H1 (cell line): ENCODE data around the gene ACTN4. TPM values are rescaled to one million over a fixed set of nuclear protein-coding genes. Genes with fewer than 3 reads are reported as not detected.

ENCODE experiments used
- CTCF ChIA-PET: fragments of 300-600 bp; sonication (Branson Sonifier 250); formaldehyde crosslinking; loops from one replicate; lab custom pipeline; 2021; ENCODE audit not compliant: partially characterized antibody; lab: Charles Lee
- POLR2A ChIA-PET: fragments of 300-600 bp; sonication (Branson Sonifier 250); formaldehyde crosslinking; loops from one replicate; lab custom pipeline; 2021; ENCODE audit warnings: inconsistent platforms; ENCODE audit not compliant: partially characterized antibody; lab: Charles Lee
- DNase-seq, 2 experiments: peaks; one replicate each; pipeline versions ENCODE4 v3.0.0 to v3.0.0-alpha.2; 2010 to 2022; ENCODE audit warnings: low spot score in 2 of 2, low read depth in 1 of 2, mixed read lengths in 1 of 2
- FAIRE-seq: peaks from 2 replicates; lab custom pipeline; 2011; peaks lifted over from hg19 to GRCh38; lab: Jason Lieb, UNC
- H2AFZ ChIP-seq: 2 replicates; pipeline ENCODE4 v1.8.1; 2012; ENCODE audit warnings: low read length, inconsistent platforms
- H2AK5ac ChIP-seq: 2 replicates; pipeline ENCODE4 v1.6.1; 2013; ENCODE audit warnings: low read depth, low read length
- H2BK120ac ChIP-seq: replicated peaks from 2 replicates; pipeline ENCODE3; 2013; ENCODE audit warnings: low read depth, low read length, inconsistent platforms
- H2BK12ac ChIP-seq: 2 replicates; pipeline ENCODE4 v1.6.1; 2013; ENCODE audit warnings: low read depth, low read length
- H2BK15ac ChIP-seq: 2 replicates; pipeline ENCODE4 v1.6.1; 2013; ENCODE audit warnings: low read length
- H2BK20ac ChIP-seq: 2 replicates; pipeline ENCODE4 v1.6.1; 2013; ENCODE audit warnings: low read length
- H2BK5ac ChIP-seq: 2 replicates; pipeline ENCODE4 v1.6.1; 2013; ENCODE audit warnings: low read depth, low read length
- H3K14ac ChIP-seq: 2 replicates; pipeline ENCODE4 v1.6.1; 2013; ENCODE audit warnings: inconsistent platforms; ENCODE audit not compliant: insufficient read length
- H3K18ac ChIP-seq: 2 replicates; pipeline ENCODE4 v1.6.1; 2013; ENCODE audit warnings: low read length; ENCODE audit errors: extremely low read depth
- H3K23ac ChIP-seq: 2 replicates; pipeline ENCODE4 v1.6.1; 2013; ENCODE audit warnings: inconsistent platforms; ENCODE audit not compliant: insufficient read length
- H3K23me2 ChIP-seq: 2 replicates; pipeline ENCODE4 v1.6.1; 2013; ENCODE audit warnings: low read depth, low read length
- H3K27ac ChIP-seq: 2 replicates; pipeline ENCODE4 v1.6.1; 2011; ENCODE audit warnings: low read depth, low read length, inconsistent platforms
- H3K27me3 ChIP-seq, 4 experiments: replicated peaks in 1 of 4; 1 replicate in 1 of 4; 2 replicates in 3 of 4; pipeline versions ENCODE4 v1.6.1 to v1.8.1; 2011 to 2013; ENCODE audit warnings: low read length in 3 of 4, mild to moderate bottlenecking in 3 of 4, inconsistent platforms in 2 of 4, mixed read lengths in 2 of 4, moderate library complexity in 1 of 4; ENCODE audit not compliant: control insufficient read depth in 3 of 4, insufficient read depth in 3 of 4; ENCODE audit errors: extremely low read depth in 1 of 4
- H3K36me3 ChIP-seq, 4 experiments: 2 replicates each; pipeline versions ENCODE4 v1.6.1 to v1.8.1; 2011 to 2013; ENCODE audit warnings: mild to moderate bottlenecking in 4 of 4, low read length in 3 of 4, moderate library complexity in 2 of 4, control low read depth in 1 of 4, inconsistent platforms in 1 of 4; ENCODE audit not compliant: insufficient read depth in 4 of 4, control insufficient read depth in 2 of 4
- H3K4ac ChIP-seq: replicated peaks from 2 replicates; pipeline ENCODE3; 2013; ENCODE audit warnings: low read length, low read depth, mixed read lengths, inconsistent platforms; ENCODE audit not compliant: insufficient read length
- H3K4me1 ChIP-seq, 4 experiments: replicated peaks in 1 of 4; 1 replicate in 1 of 4; 2 replicates in 3 of 4; pipeline versions ENCODE4 v1.6.1 to v1.8.1; 2011 to 2013; ENCODE audit warnings: low read length in 3 of 4, inconsistent platforms in 2 of 4, mixed read lengths in 1 of 4; ENCODE audit not compliant: insufficient read depth in 4 of 4, control insufficient read depth in 3 of 4
- H3K4me2 ChIP-seq, 2 experiments: 2 replicates each; pipeline versions ENCODE4 v1.6.1 to v1.8.1; 2011 to 2013; ENCODE audit warnings: low read depth in 2 of 2, low read length in 2 of 2, control low read depth in 1 of 2, inconsistent platforms in 1 of 2, mild to moderate bottlenecking in 1 of 2; ENCODE audit not compliant: insufficient read depth in 1 of 2
- H3K4me3 ChIP-seq, 4 experiments: fragments of 200-600, 300-600 bp in 1 of 4; sonication (generic), shearing (Covaris generic), sonication (Bioruptor Twin) in 1 of 4; 2 replicates each; pipeline versions ENCODE4 v1.5.1 to v1.8.1; 2011 to 2016; ENCODE audit warnings: low read length in 4 of 4, low read depth in 3 of 4, control low read depth in 2 of 4, inconsistent platforms in 2 of 4, mild to moderate bottlenecking in 2 of 4, mixed read lengths in 1 of 4, moderate library complexity in 1 of 4; ENCODE audit not compliant: insufficient read depth in 2 of 4; ENCODE audit errors: extremely low read depth in 1 of 4
- H3K56ac ChIP-seq: replicated peaks from 2 replicates; pipeline ENCODE3; 2013; ENCODE audit warnings: low read depth, mild to moderate bottlenecking, mixed read lengths, low read length, inconsistent platforms; ENCODE audit not compliant: insufficient read length
- H3K79me1 ChIP-seq: 2 replicates; pipeline ENCODE4 v1.6.1; 2013; ENCODE audit warnings: low read depth, low read length, control low read depth
- H3K79me2 ChIP-seq, 2 experiments: 2 replicates each; pipeline versions ENCODE4 v1.6.1 to v1.8.1; 2012 to 2013; ENCODE audit warnings: low read length in 2 of 2, mild to moderate bottlenecking in 2 of 2, inconsistent platforms in 1 of 2; ENCODE audit not compliant: insufficient read depth in 2 of 2, control insufficient read depth in 1 of 2
- H3K9ac ChIP-seq, 4 experiments: replicated peaks in 1 of 4; 1 replicate in 1 of 4; 2 replicates in 3 of 4; pipeline versions ENCODE4 v1.6.1 to v1.8.1; 2011 to 2013; ENCODE audit warnings: low read depth in 3 of 4, low read length in 3 of 4, control low read depth in 2 of 4, mild to moderate bottlenecking in 2 of 4, moderate library complexity in 2 of 4, inconsistent platforms in 1 of 4; ENCODE audit errors: extremely low read depth in 1 of 4
- H3K9me3 ChIP-seq, 2 experiments: 2 replicates each; pipeline versions ENCODE4 v1.6.1 to v1.8.1; 2012 to 2013; ENCODE audit warnings: mild to moderate bottlenecking in 2 of 2, moderate library complexity in 2 of 2, control low read depth in 1 of 2, inconsistent platforms in 1 of 2, low read depth in 1 of 2, low read length in 1 of 2, mixed read lengths in 1 of 2; ENCODE audit not compliant: insufficient read depth in 2 of 2
- H4K20me1 ChIP-seq, 2 experiments: replicated peaks in 1 of 2; 2 replicates each; pipeline versions ENCODE3 to v1.8.1; 2011 to 2013; ENCODE audit warnings: inconsistent platforms in 2 of 2, low read length in 2 of 2, mild to moderate bottlenecking in 1 of 2; ENCODE audit not compliant: insufficient read depth in 2 of 2, control insufficient read depth in 1 of 2
- H4K5ac ChIP-seq: 2 replicates; pipeline ENCODE4 v1.6.1; 2013; ENCODE audit warnings: low read length, low read depth, mixed read lengths, inconsistent platforms; ENCODE audit not compliant: insufficient read length
- H4K8ac ChIP-seq: 2 replicates; pipeline ENCODE4 v1.8.0; 2013; ENCODE audit warnings: mild to moderate bottlenecking, moderate library complexity, low read length, inconsistent platforms; ENCODE audit not compliant: insufficient read depth; ENCODE audit errors: extremely low read depth
- H4K91ac ChIP-seq: replicated peaks from 2 replicates; pipeline ENCODE3; 2013; ENCODE audit warnings: low read length, mixed read lengths, inconsistent platforms; ENCODE audit not compliant: insufficient read length
- CREB1 ChIP-seq: IDR thresholded peaks from 2 replicates; pipeline ENCODE4 v1.6.1; 2012; ENCODE audit warnings: inconsistent platforms
- TAF1 ChIP-seq: IDR thresholded peaks from 2 replicates; pipeline ENCODE4 v1.6.1; 2011; ENCODE audit warnings: mild to moderate bottlenecking, low read depth, low read length
- WGBS, 2 experiments: shearing (Covaris generic) in 1 of 2; methylation state at CpG; one replicate each; pipeline versions ENCODE4 v1.1.6 to v1.1.7; 2013 to 2015; ENCODE audit warnings: low lambda C conversion rate in 2 of 2, mixed read lengths in 2 of 2, inconsistent platforms in 1 of 2, low coverage in 1 of 2, missing lambda C conversion rate in 1 of 2; ENCODE audit not compliant: insufficient replicate concordance in 2 of 2, insufficient coverage in 1 of 2, insufficient read length in 1 of 2; ENCODE audit errors: extremely low coverage in 1 of 2, missing lambda C conversion rate in 1 of 2; 5-methylcytosine and 5-hydroxymethylcytosine counted together
- polyA plus RNA-seq, 7 experiments: library from polyadenylated mRNA; depleted of rRNA in 3 of 7; stranded (reverse) in 5 of 7; unstranded in 2 of 7; fragments of >200 nt in 5 of 7; fragments of 200-250 nt in 2 of 7; gene quantifications; 1 replicate in 5 of 7; 2 replicates in 1 of 7; 4 replicates in 1 of 7; pipeline versions ENCODE4 v1.2.1 to v1.2.3, GENCODE V29; 2011 to 2013; ENCODE audit warnings: missing spikeins in 2 of 7, mixed read lengths in 2 of 7
- total RNA-seq: library from RNA; stranded (reverse); fragmentation: NEBNext Ultra II Directional; extraction: Animal tissue kit (Norgen Biotek cat#: 25700); gene quantifications from 2 replicates; pipeline ENCODE4 v1.2.1, GENCODE V29; 2021
- TF ChIP-seq, protein P1 (sequence below), 3 experiments: IDR thresholded peaks; 1 replicate in 2 of 3; 2 replicates in 1 of 3; pipeline versions ENCODE4 v1.5.1 to v1.6.1; 2011; ENCODE audit warnings: low read length in 3 of 3, mild to moderate bottlenecking in 3 of 3, inconsistent platforms in 2 of 3, low read depth in 1 of 3, moderate library complexity in 1 of 3; ENCODE audit not compliant: insufficient read depth in 1 of 3; ENCODE audit errors: control extremely low read depth in 1 of 3

ACTN4 gene
- total and polyA plus RNA-seq, 2 of the 8 experiments (the other 6 are each of a cell fraction or from before 2014, with no cell fraction given) = 211 to 520 TPM

GRCh38 chr19:38743394-38744297, 96.2 kb downstream of the ACTN4 start:
- H3K4me3 ChIP-seq = no peak overlapping the region
- WGBS, 2 experiments = 88% methylated on average over 14 of the region's 20 CpGs; no CpG with 5 or more reads in 1 of the 2 experiments
- no peak overlapping the region for H3K4me2 ChIP-seq

More at GRCh38 chr19:38743394-38744297, 96.2 kb downstream of the ACTN4 start:
- no peaks in the 10 kb centered on the region for H3K79me1 ChIP-seq
- no peaks in the 10 kb centered on the region for H4K20me1 ChIP-seq
- FAIRE-seq (no peak), DNase-seq (no peak)
- no peak overlapping the region for H3K9ac ChIP-seq
- no peak overlapping the region for H3K14ac ChIP-seq
- H2BK5ac ChIP-seq = no peak overlapping the region
- no peak overlapping the region for H3K18ac ChIP-seq
- peak overlapping the region; percentile 40 for H4K91ac ChIP-seq
- H3K36me3 ChIP-seq = no peaks in the 10 kb centered on the region
- H4K8ac ChIP-seq = peak overlapping the region; percentile 65; the same call in 1 of the 2 replicates
- no peak overlapping the region for H4K5ac ChIP-seq
- no peak overlapping the region for H2BK15ac ChIP-seq
- no peaks in the 10 kb centered on the region for H3K23me2 ChIP-seq
- TF ChIP-seq, protein P1, sequence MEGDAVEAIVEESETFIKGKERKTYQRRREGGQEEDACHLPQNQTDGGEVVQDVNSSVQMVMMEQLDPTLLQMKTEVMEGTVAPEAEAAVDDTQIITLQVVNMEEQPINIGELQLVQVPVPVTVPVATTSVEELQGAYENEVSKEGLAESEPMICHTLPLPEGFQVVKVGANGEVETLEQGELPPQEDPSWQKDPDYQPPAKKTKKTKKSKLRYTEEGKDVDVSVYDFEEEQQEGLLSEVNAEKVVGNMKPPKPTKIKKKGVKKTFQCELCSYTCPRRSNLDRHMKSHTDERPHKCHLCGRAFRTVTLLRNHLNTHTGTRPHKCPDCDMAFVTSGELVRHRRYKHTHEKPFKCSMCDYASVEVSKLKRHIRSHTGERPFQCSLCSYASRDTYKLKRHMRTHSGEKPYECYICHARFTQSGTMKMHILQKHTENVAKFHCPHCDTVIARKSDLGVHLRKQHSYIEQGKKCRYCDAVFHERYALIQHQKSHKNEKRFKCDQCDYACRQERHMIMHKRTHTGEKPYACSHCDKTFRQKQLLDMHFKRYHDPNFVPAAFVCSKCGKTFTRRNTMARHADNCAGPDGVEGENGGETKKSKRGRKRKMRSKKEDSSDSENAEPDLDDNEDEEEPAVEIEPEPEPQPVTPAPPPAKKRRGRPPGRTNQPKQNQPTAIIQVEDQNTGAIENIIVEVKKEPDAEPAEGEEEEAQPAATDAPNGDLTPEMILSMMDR (IDR thresholded peaks at IDR 0.05; ENCODE audit: control extremely low read depth in 1 of 3, insufficient read depth in 1 of 3, low read depth in 1 of 3, low read length in 3 of 3) = no peak
- no peak for TF ChIP-seq CREB1
- TF ChIP-seq TAF1 = 0 out of 2 replicates have a peak, but pooled peaks have one; percentile 27
- no peak overlapping the region for H3K27ac ChIP-seq
- peaks cover 0 to 4% (median 0%) of the 10 kb centered on the region in 4 experiments; a peak in 1 of 7 replicates for H3K27me3 ChIP-seq
- no peak overlapping the region for H3K23ac ChIP-seq
- no peak overlapping the region for H2AFZ ChIP-seq
- no peaks in the 10 kb centered on the region for H3K9me3 ChIP-seq
- no peak overlapping the region for H2BK12ac ChIP-seq
- POLR2A ChIA-PET = interaction anchor here (0.6 to 1.5 kb wide), 6 partner anchors 61 to 223 kb away, joined by 3 to 4 read pairs (median 3); no protein-coding TSS in a partner anchor
- H3K4me1 ChIP-seq = no peaks in the 10 kb centered on the region; a peak in 1 of 7 replicates
- H2BK120ac ChIP-seq = no peak overlapping the region
- no peak overlapping the region for H2BK20ac ChIP-seq
- H3K56ac ChIP-seq = no peak overlapping the region
- H3K4ac ChIP-seq = no peak overlapping the region
- CTCF ChIA-PET = interaction anchor here (0.8 to 1.6 kb wide), 3 partner anchors 13 to 126 kb away, joined by 3 to 4 read pairs (median 3); no protein-coding TSS in a partner anchor
- no peaks in the 10 kb centered on the region for H3K79me2 ChIP-seq
- H2AK5ac ChIP-seq = no peak overlapping the region
